ENCODE data around the gene HOXC13.

The HOXC13 gene

GRCh38 chr12:53954694-53955035 is 16.0 kb downstream of the HOXC13 start, which contains the start of gene HOXC12:
Gene HOXC12 (plus strand): TSS chr12:53954903. CDS start chr12:53954930, 27 bp downstream.
- DNase-seq (ENCODE audit: low spot score) (no peak), FAIRE-seq (no peak)

GRCh38 chr12:53955036-53955775 is 16.6 kb downstream of the HOXC13 start:
- FAIRE-seq: no peak

GRCh38 chr12:53955776-53956250 is 17.2 kb downstream of the HOXC13 start:
- no peak for FAIRE-seq
- no peak for DNase-seq (ENCODE audit: low spot score)

More at GRCh38 chr12:53955036-53955775, 16.6 kb downstream of the HOXC13 start:
- no peak for DNase-seq (ENCODE audit: low spot score)

- DNase-seq (ENCODE audit: low spot score): no peak
- no peak for FAIRE-seq
These were observed 17.7 kb downstream of the HOXC13 start for GRCh38 chr12:53956251-53956887.

GRCh38 chr12:53956914-53957536 is 18.4 kb downstream of the HOXC13 start:
- DNase-seq (ENCODE audit: low spot score) (no peak), FAIRE-seq (no peak)

- no peak for FAIRE-seq
- no peak for DNase-seq (ENCODE audit: low spot score)
These were observed 19.5 kb downstream of the HOXC13 start for GRCh38 chr12:53958128-53958527.

GRCh38 chr12:53959314-53959713 is 20.7 kb downstream of the HOXC13 start:
- DNase-seq (ENCODE audit: low spot score) (no peak), FAIRE-seq (no peak)

- DNase-seq (ENCODE audit: low spot score) (no peak), FAIRE-seq (no peak)
These were observed 21.8 kb downstream of the HOXC13 start for GRCh38 chr12:53960187-53961024.

- FAIRE-seq (no peak), DNase-seq (ENCODE audit: low spot score) (no peak)
These were observed 22.6 kb downstream of the HOXC13 start for GRCh38 chr12:53961025-53961761.

- no peak for DNase-seq (ENCODE audit: low spot score)
- no peak for FAIRE-seq
These were observed 24.4 kb downstream of the HOXC13 start for GRCh38 chr12:53963005-53963404.

GRCh38 chr12:53963434-53964314 is 25.0 kb downstream of the HOXC13 start:
- FAIRE-seq (no peak), DNase-seq (ENCODE audit: low spot score) (no peak)

GRCh38 chr12:53964315-53964713 is 25.7 kb downstream of the HOXC13 start:
- FAIRE-seq (peak; percentile 23), DNase-seq (ENCODE audit: low spot score) (no peak)

GRCh38 chr12:53965281-53966084 is 26.9 kb downstream of the HOXC13 start:
- DNase-seq (ENCODE audit: low spot score) (no peak), FAIRE-seq (no peak)

- no peak for DNase-seq (ENCODE audit: low spot score)
- no peak for FAIRE-seq
These were observed 27.4 kb downstream of the HOXC13 start for GRCh38 chr12:53966085-53966384.

- FAIRE-seq: no peak
- no peak for DNase-seq (ENCODE audit: low spot score)
These were observed 27.9 kb downstream of the HOXC13 start for GRCh38 chr12:53966385-53967133.

- no peak for FAIRE-seq
- DNase-seq (ENCODE audit: low spot score): no peak
These were observed 28.8 kb downstream of the HOXC13 start for GRCh38 chr12:53967421-53967925.

GRCh38 chr12:53968214-53969127 is 29.8 kb downstream of the HOXC13 start:
- DNase-seq (ENCODE audit: low spot score) (no peak), FAIRE-seq (no peak)
